ENCODE results near the gene NLRC3. TPM values are rescaled to one million over a fixed set of nuclear protein-coding genes. Genes with fewer than 3 reads are reported as not detected.
A peak's percentile ranks its signal among the peaks of the same experiment; 100 is the strongest.

The NLRC3 gene
- 1 to 10 TPM in 1 of 6 experiments, under 1 TPM in 5; 0.53 to 1.2 (median 0.64) TPM for total RNA-seq
- long read RNA-seq = 0 reads

DNA sequence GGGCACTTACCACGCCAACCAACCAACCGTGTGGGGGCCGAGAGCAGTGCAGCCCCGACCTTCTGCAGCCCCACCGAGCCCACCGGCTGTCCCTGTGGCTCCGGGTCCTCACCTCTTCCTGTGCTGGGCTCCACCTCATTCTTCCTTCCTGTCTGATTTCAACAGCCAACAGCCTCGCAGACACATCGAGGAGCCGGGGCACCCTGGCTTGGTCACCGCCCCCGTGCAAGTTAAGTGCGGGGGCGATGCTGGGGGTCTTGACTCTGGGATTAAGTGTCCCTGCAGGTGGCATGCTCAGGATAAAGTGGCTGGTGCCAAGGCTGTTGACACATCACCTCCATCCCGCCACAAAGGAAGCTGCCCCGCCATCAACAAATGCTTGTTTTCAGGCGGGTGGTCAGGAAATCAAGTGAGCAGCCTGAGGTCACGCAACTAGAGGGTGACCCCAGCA, at the start of gene NLRC3:
Gene NLRC3, minus strand, starts transcription at position 102 of the 451 bp plus-strand sequence. CDS start 12,367 bp downstream, outside the sequence.
- Histone ChIP-seq H3K27ac (peak within 1 kb of the TSS in 1 of 3 donors; percentile 16), H3K9me3 (no peaks in the 10 kb centered on the region), H3K36me3 (no peaks in the 10 kb centered on the region), H3K27me3 (no peaks in the 10 kb centered on the region), H3K4me1 (no peaks in the 10 kb centered on the region), H3K4me3 (peak within 1 kb of the TSS in 2 of 3 donors; percentile 24 to 25)
- intact Hi-C loops (cut with DNase I) = no loop called here
- DNase-seq (peak in 1 of 3 donors; percentile 42), ATAC-seq (peak; percentile 28 to 47 (median 40))
- TF ChIP-seq, protein P1, sequence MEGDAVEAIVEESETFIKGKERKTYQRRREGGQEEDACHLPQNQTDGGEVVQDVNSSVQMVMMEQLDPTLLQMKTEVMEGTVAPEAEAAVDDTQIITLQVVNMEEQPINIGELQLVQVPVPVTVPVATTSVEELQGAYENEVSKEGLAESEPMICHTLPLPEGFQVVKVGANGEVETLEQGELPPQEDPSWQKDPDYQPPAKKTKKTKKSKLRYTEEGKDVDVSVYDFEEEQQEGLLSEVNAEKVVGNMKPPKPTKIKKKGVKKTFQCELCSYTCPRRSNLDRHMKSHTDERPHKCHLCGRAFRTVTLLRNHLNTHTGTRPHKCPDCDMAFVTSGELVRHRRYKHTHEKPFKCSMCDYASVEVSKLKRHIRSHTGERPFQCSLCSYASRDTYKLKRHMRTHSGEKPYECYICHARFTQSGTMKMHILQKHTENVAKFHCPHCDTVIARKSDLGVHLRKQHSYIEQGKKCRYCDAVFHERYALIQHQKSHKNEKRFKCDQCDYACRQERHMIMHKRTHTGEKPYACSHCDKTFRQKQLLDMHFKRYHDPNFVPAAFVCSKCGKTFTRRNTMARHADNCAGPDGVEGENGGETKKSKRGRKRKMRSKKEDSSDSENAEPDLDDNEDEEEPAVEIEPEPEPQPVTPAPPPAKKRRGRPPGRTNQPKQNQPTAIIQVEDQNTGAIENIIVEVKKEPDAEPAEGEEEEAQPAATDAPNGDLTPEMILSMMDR (IDR thresholded peaks at IDR 0.05) = no peak
- no peak for TF ChIP-seq POLR2A (IDR thresholded peaks at IDR 0.05)
- 33% methylated on average over 2 of the region's 18 CpGs for WGBS (ENCODE audit: insufficient coverage, low coverage, low lambda C conversion rate, missing lambda C conversion rate)

DNA sequence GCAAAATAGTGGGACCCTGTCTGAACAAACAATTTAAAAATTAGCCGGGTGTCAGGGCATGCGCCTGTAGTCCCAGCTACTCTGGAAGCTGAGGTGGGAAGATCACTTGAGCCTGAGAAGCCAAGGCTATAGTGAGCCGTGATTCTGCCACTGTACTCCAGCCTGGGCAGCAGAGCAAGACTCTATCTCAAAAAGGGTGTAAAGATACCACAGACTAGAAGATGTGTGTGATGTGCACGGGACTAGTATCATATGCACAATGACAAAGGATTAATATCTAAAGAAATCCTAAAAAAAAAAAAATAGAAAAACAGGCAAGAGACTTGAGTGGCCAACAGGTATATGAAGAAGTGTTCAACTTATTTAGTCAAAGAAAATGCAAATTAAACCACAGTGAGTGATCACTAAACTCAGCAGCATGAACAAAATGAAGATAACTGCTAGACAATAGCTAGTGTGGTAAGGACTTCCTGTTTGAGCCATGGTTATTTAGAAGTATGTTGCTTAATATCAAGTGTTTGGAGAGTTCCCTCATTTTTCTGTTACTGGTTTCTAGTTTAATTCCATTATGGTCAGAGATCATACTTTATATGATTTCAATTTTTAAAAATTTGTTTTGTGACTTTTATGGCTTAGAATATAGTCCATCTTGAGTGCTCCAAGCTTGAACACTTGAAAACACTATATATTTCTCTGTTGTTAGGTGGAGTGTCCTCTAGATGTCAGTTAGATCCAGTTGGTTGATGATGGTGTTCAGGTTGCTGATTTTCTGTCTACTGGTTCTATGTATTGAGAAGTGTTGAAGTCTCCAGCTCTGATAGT, 48.9 kb upstream of the NLRC3 start:
- ATAC-seq = peak in 2 of 4 donors; percentile 45 to 51
- Histone ChIP-seq H3K27ac (no peak overlapping the region), H3K4me3 (no peak overlapping the region), H3K9me3 (no peaks in the 10 kb centered on the region), H3K4me1 (peaks cover 0 to under 1% (median 0%) of the 10 kb centered on the region in 4 donors), H3K36me3 (no peaks in the 10 kb centered on the region), H3K27me3 (no peaks in the 10 kb centered on the region)
- TF ChIP-seq POLR2A (IDR thresholded peaks at IDR 0.05) = no peak
- TF ChIP-seq, protein P1 (IDR thresholded peaks at IDR 0.05) = no peak
- 77% methylated on average over 4 of the region's 4 CpGs for WGBS (ENCODE audit: insufficient coverage, low coverage, low lambda C conversion rate, missing lambda C conversion rate)
- DNase-seq = peak in 1 of 3 donors; percentile 13
- intact Hi-C loops (cut with DNase I) = no loop called here

DNA sequence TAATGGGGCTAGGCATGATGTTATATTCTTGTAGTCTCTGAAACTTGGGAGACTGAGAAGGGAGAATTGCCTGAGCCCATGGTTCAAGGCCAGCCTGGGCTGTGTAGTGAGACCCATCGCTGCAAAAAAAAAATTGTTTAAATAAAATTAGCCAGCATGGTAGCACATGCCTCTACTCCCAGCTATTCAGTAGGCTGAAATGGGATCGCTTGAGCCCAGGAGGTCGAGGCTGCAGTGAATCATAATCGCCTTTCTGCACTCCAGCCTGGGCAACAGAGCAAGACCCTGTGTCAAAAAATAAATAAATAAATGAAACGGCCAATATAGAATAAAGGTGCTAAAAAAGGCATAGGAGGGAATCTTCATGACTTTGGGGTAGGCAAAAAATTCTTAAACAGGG, 48.1 kb upstream of the NLRC3 start:
- TF ChIP-seq, protein P1 (IDR thresholded peaks at IDR 0.05) = no peak
- no peak for TF ChIP-seq POLR2A (IDR thresholded peaks at IDR 0.05)

DNA sequence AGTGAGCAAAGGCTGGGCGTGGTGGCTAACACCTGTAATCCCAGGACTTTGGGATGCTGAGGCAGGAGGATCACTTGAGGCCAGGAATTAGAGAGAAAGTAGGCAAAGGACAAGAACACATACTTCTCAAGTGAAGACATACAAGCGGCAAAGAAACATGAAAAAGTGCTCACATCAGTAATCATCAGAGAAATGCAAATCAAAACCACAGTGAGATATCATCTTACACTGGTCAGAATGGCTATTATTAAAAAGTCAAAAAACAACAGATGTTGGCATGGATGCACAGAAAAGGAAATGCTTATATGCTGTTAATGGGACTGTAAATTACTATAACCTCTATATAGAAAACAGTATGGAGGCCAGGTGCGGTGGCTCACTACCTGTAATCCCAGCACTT, 46.4 kb upstream of the NLRC3 start:
- ATAC-seq (no peak), DNase-seq (no peak)
- Histone ChIP-seq H3K27me3 (no peaks in the 10 kb centered on the region), H3K36me3 (no peaks in the 10 kb centered on the region), H3K4me3 (no peak overlapping the region), H3K4me1 (peaks cover 0 to 15% (median 0%) of the 10 kb centered on the region in 4 donors), H3K9me3 (no peaks in the 10 kb centered on the region), H3K27ac (no peak overlapping the region)
- TF ChIP-seq, protein P1 (IDR thresholded peaks at IDR 0.05) = no peak
- TF ChIP-seq POLR2A (IDR thresholded peaks at IDR 0.05) = no peak
- WGBS (ENCODE audit: insufficient coverage, low coverage, low lambda C conversion rate, missing lambda C conversion rate) = 95% methylated on average over 2 of the region's 3 CpGs
- intact Hi-C loops (cut with DNase I) = no loop called here

More for the DNA sequence above, 48.1 kb upstream of the NLRC3 start:
- 89% methylated on average over 5 of the region's 5 CpGs for WGBS (ENCODE audit: insufficient coverage, low coverage, low lambda C conversion rate, missing lambda C conversion rate)
- intact Hi-C loops (cut with DNase I) = no loop called here
- DNase-seq (peak in 1 of 3 donors; percentile 5), ATAC-seq (no peak)
- H3K36me3 ChIP-seq = no peaks in the 10 kb centered on the region
- no peak overlapping the region for H3K27ac ChIP-seq
- H3K4me1 ChIP-seq = peaks cover 0 to 8% (median 0%) of the 10 kb centered on the region in 4 donors
- no peak overlapping the region for H3K4me3 ChIP-seq
- no peaks in the 10 kb centered on the region for H3K9me3 ChIP-seq
- no peaks in the 10 kb centered on the region for H3K27me3 ChIP-seq

Measured in right lobe of liver (tissue), 6 donors.